HepG2 (cell line): ENCODE results near the gene FAM184B. TPM values are rescaled to one million over a fixed set of nuclear protein-coding genes. Genes with fewer than 3 reads are reported as not detected.

Experiments used
- ATAC-seq: fragments of 200-7000 bp; cut with Tn5 transposase; 3 replicates; pipeline ENCODE4 v1.9.1; 2020; ENCODE audit warnings: mild to moderate bottlenecking, moderate library complexity
- BruUV-seq: library from RNA; stranded (reverse); fragments of 400-500 nt; replicated peaks from 2 replicates; lab custom pipeline; 2021; lab: Mats Ljungman, UMichigan
- CTCF ChIA-PET: fragments of 300-600 bp; formaldehyde crosslinking; extraction: SDS; loops from one replicate; lab custom pipeline; 2021; ENCODE audit warnings: low total read pairs, inconsistent platforms, low intra/inter-chr PET ratio; lab: Yijun Ruan, JAX
- POLR2A ChIA-PET: fragments of 350-600 bp; sonication (Branson Sonifier 250); formaldehyde crosslinking; loops from one replicate; lab custom pipeline; 2020; ENCODE audit warnings: antibody characterized with exemption, inconsistent platforms; lab: Yijun Ruan, JAX
- DNase-seq: peaks from one replicate; pipeline ENCODE4 v3.0.0-alpha.2; 2015; ENCODE audit warnings: low spot score
- FAIRE-seq: peaks from 3 replicates; lab custom pipeline; 2011; peaks lifted over from hg19 to GRCh38; lab: Jason Lieb, UNC
- H2AFZ ChIP-seq: one replicate; pipeline ENCODE4 v1.6.1; 2011; ENCODE audit warnings: low read length, inconsistent platforms
- H3K27ac ChIP-seq: fragments of 300-600 bp; 3 replicates; pipeline ENCODE4 v1.8.0; 2011; ENCODE audit warnings: mixed run types, mild to moderate bottlenecking, mixed read lengths, low read length, inconsistent platforms; ENCODE audit not compliant: insufficient read depth; ENCODE audit errors: extremely low read length
- H3K27me3 ChIP-seq, 2 experiments: fragments of 200-600 bp in 1 of 2; 2 replicates in 1 of 2; 3 replicates in 1 of 2; pipeline versions ENCODE4 v1.6.0 to v1.8.0; 2011; ENCODE audit warnings: low read length in 2 of 2, mild to moderate bottlenecking in 2 of 2, moderate library complexity in 2 of 2, inconsistent platforms in 1 of 2; ENCODE audit not compliant: insufficient read depth in 2 of 2, control insufficient read depth in 1 of 2
- H3K36me3 ChIP-seq, 2 experiments: fragments of 200-600 bp in 1 of 2; replicated peaks in 1 of 2; 2 replicates in 1 of 2; 3 replicates in 1 of 2; pipeline versions ENCODE4 v1.5.1 to v1.8.0; 2011; ENCODE audit warnings: low read length in 2 of 2, inconsistent platforms in 1 of 2; ENCODE audit not compliant: insufficient read depth in 2 of 2, control insufficient read depth in 1 of 2
- H3K4me1 ChIP-seq: 2 replicates; pipeline ENCODE4 v1.5.1; 2012; ENCODE audit warnings: low read length, inconsistent platforms; ENCODE audit not compliant: insufficient read depth
- H3K4me2 ChIP-seq: 2 replicates; pipeline ENCODE4 v1.6.0; 2011; ENCODE audit warnings: low read depth, low read length, inconsistent platforms
- H3K4me3 ChIP-seq, 3 experiments: fragments of 200-600 bp in 1 of 3; sonication (generic), shearing (Covaris generic) in 1 of 3; replicated peaks in 1 of 3; 2 replicates each; pipeline ENCODE4 v1.5.1; 2011 to 2016; ENCODE audit warnings: low read length in 3 of 3, inconsistent platforms in 2 of 3, low read depth in 2 of 3, mild to moderate bottlenecking in 2 of 3, control low read depth in 1 of 3, mixed read lengths in 1 of 3; ENCODE audit not compliant: insufficient read depth in 1 of 3
- H3K79me2 ChIP-seq: one replicate; pipeline ENCODE4 v1.6.1; 2011; ENCODE audit warnings: low read length, inconsistent platforms; ENCODE audit not compliant: insufficient read depth
- H3K9ac ChIP-seq: 2 replicates; pipeline ENCODE4 v1.6.0; 2011; ENCODE audit warnings: mild to moderate bottlenecking, low read depth, low read length, inconsistent platforms; ENCODE audit not compliant: insufficient read depth
- H3K9me3 ChIP-seq: 2 replicates; pipeline ENCODE4 v1.5.1; 2012; ENCODE audit warnings: mild to moderate bottlenecking, low read length
- H4K20me1 ChIP-seq: 2 replicates; pipeline ENCODE4 v1.6.0; 2011; ENCODE audit warnings: inconsistent platforms, mild to moderate bottlenecking, low read length, moderate library complexity; ENCODE audit not compliant: insufficient read depth
- CCAR2 ChIP-seq: fragments of 200-400 bp; formaldehyde crosslinking; optimal IDR thresholded peaks from 2 replicates; pipeline ENCODE3; 2018; ENCODE audit warnings: low read depth, mild to moderate bottlenecking, low read length, moderate library complexity
- PAXIP1 ChIP-seq: sonication (generic); formaldehyde crosslinking; conservative IDR thresholded peaks from 2 replicates; pipeline ENCODE4 v1.4.0; 2020; ENCODE audit warnings: mild to moderate bottlenecking, missing genetic modification reagents, moderate library complexity
- ZBTB3 ChIP-seq: sonication (generic); formaldehyde crosslinking; IDR thresholded peaks from 2 replicates; pipeline ENCODE4 v1.4.0; 2020; ENCODE audit warnings: low read depth, mild to moderate bottlenecking, moderate library complexity, missing genetic modification reagents, borderline replicate concordance
- ZNF567 ChIP-seq: sonication (generic); formaldehyde crosslinking; IDR thresholded peaks from 2 replicates; pipeline ENCODE4 v1.8.1; 2023; ENCODE audit warnings: mild to moderate bottlenecking, missing genetic modification reagents, borderline replicate concordance
- ZNF7 ChIP-seq: IDR thresholded peaks from 2 replicates; pipeline ENCODE4 v1.6.1; 2016; ENCODE audit warnings: missing biosample characterization, missing genetic modification reagents
- in situ Hi-C: cut with HindIII; loops from 2 replicates; pipeline ENCODE4 v1.10.0; 2017; ENCODE audit warnings: low pct_unique_long_range_greater_than_20kb; ENCODE audit not compliant: extremely low pct_ligation_motif_present
- intact Hi-C: fragments of 100-400 bp; cut with micrococcal nuclease; formaldehyde crosslinking; loops from one replicate; pipeline ENCODE4 v1.10.0; 2022; ENCODE audit not compliant: unreplicated experiment
- polyA plus RNA-seq, 8 experiments: library from polyadenylated mRNA; depleted of rRNA in 3 of 8; stranded (reverse) in 7 of 8; unstranded in 1 of 8; fragments of >200 nt; fragmentation: Illumina TruSeq in 4 of 8; extraction: Trizol in 4 of 8; gene quantifications; 2 replicates each; pipeline versions ENCODE4 v1.2.1 to v1.2.3, GENCODE V29; 2011 to 2016; ENCODE audit warnings: low read depth in 4 of 8, missing spikeins in 1 of 8, mixed read lengths in 1 of 8; ENCODE audit not compliant: insufficient read depth in 1 of 8
- total RNA-seq, 5 experiments: library from RNA; depleted of rRNA; stranded (reverse); fragments of >200 nt; fragmentation: Illumina TruSeq; extraction: Trizol; gene quantifications; 2 replicates each; pipeline ENCODE4 v1.2.3, GENCODE V29; 2016; ENCODE audit warnings: low read depth in 1 of 5
- TF ChIP-seq, protein P1 (sequence below): sonication (generic); formaldehyde crosslinking; IDR thresholded peaks from 2 replicates; pipeline ENCODE4 v1.4.0; 2020; ENCODE audit warnings: mild to moderate bottlenecking, missing genetic modification reagents

FAM184B gene
- total and polyA plus RNA-seq, 2 of the 13 experiments (the other 11 are each of a cell fraction or from before 2014, with no cell fraction given) = not detected

GRCh38 chr4:17788956-17789355 is 7.5 kb upstream of the FAM184B start:
- Histone ChIP-seq H3K4me2 (no peak overlapping the region), H3K4me3 (no peak overlapping the region), H3K9ac (no peak overlapping the region), H2AFZ (no peak overlapping the region), H3K79me2 (no peaks in the 10 kb centered on the region), H4K20me1 (no peaks in the 10 kb centered on the region), H3K9me3 (no peaks in the 10 kb centered on the region), H3K27ac (no peak overlapping the region), H3K27me3 (no peaks in the 10 kb centered on the region), H3K36me3 (no peaks in the 10 kb centered on the region), H3K4me1 (peaks cover 10% of the 10 kb centered on the region)
- no TSS peak for BruUV-seq
- intact Hi-C loops = no loop called here
- no peak for TF ChIP-seq CCAR2
- no peak for TF ChIP-seq ZBTB3 (CRISPR knock-in tag)
- TF ChIP-seq PAXIP1 (CRISPR knock-in tag) = no peak
- TF ChIP-seq, protein P1, sequence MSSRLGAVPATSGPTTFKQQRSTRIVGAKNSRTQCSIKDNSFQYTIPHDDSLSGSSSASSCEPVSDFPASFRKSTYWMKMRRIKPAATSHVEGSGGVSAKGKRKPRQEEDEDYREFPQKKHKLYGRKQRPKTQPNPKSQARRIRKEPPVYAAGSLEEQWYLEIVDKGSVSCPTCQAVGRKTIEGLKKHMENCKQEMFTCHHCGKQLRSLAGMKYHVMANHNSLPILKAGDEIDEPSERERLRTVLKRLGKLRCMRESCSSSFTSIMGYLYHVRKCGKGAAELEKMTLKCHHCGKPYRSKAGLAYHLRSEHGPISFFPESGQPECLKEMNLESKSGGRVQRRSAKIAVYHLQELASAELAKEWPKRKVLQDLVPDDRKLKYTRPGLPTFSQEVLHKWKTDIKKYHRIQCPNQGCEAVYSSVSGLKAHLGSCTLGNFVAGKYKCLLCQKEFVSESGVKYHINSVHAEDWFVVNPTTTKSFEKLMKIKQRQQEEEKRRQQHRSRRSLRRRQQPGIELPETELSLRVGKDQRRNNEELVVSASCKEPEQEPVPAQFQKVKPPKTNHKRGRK = no peak
- no peak for TF ChIP-seq ZNF567 (CRISPR knock-in tag)
- TF ChIP-seq ZNF7 = no peak
- in situ Hi-C loops = no loop called here
- ChIA-PET CTCF (no interaction called here), POLR2A (no interaction called here)
- ATAC-seq = no peak
- no peak for FAIRE-seq
- no peak for DNase-seq
